Measurements from ENCODE around the gene RHBDF2. TPM values are rescaled to one million over a fixed set of nuclear protein-coding genes. Genes with fewer than 3 reads are reported as not detected.
"Not testable (repeated sequence)": the region's sequence is repeated elsewhere in the genome, so short reads cannot be mapped to it uniquely, and the experiment has no call there.

Gene RHBDF2
- total RNA-seq, 1 donor from 2014 or later = 11.8 TPM

DNA sequence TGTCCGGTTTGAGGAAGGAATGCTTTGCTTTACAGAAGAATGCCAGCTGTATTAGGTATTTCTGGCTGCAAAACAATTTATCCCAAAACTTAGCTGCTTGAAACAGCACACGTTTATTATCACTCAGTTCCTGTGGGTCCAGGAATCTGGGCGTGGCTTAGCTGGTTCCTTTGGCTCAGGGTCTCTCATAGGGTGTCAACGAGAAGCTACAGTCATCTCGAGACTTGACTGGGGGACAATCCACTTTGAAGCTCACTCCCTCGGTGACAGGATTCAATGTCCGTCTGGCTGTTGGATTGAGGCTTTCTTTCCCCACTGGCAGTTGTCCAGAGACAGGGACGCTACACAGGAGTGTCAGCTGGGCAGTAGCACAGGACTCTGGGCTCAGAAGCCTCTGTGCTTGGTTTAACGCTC is 9.6 kb upstream of the RHBDF2 start:
- Mint-ChIP-seq H3K4me3 (ENCODE audit: low read depth) (no peak overlapping the region), H3K27me3 (peaks cover 41% of the 10 kb centered on the region), H3K4me1 (ENCODE audit: low read depth) (no peaks in the 10 kb centered on the region), H3K27ac (no peak overlapping the region), H3K9me3 (ENCODE audit: low read depth) (no peaks in the 10 kb centered on the region), H3K36me3 (ENCODE audit: insufficient read depth) (no peaks in the 10 kb centered on the region)
- no peak for TF ChIP-seq CTCF (IDR thresholded peaks at IDR 0.05; ENCODE audit: unreplicated experiment)
- DNase-seq (ENCODE audit: low spot score, unreplicated experiment) = no peak

- DNase-seq (ENCODE audit: low spot score, unreplicated experiment); H3K9me3 Mint-ChIP-seq (ENCODE audit: low read depth); H3K4me1 Mint-ChIP-seq (ENCODE audit: low read depth); H3K4me3 Mint-ChIP-seq (ENCODE audit: low read depth); H3K36me3 Mint-ChIP-seq (ENCODE audit: insufficient read depth): not testable (repeated sequence)
- Mint-ChIP-seq H3K27ac (peak overlapping the region; percentile 0), H3K27me3 (peaks cover 38% of the 10 kb centered on the region)
These were observed 7.3 kb upstream of the RHBDF2 start for GRCh38 chr17:76508472-76509063.

GRCh38 chr17:76506408-76507345 is 5.5 kb upstream of the RHBDF2 start:
- DNase-seq (ENCODE audit: low spot score, unreplicated experiment) = peak; percentile 85
- TF ChIP-seq CTCF (IDR thresholded peaks at IDR 0.05; ENCODE audit: unreplicated experiment) = peak; percentile 95
- Mint-ChIP-seq H3K36me3 (ENCODE audit: insufficient read depth) (no peaks in the 10 kb centered on the region), H3K9me3 (ENCODE audit: low read depth) (no peaks in the 10 kb centered on the region), H3K4me3 (ENCODE audit: low read depth) (no peak overlapping the region), H3K27ac (no peak overlapping the region), H3K4me1 (ENCODE audit: low read depth) (peaks cover 4% of the 10 kb centered on the region), H3K27me3 (peaks cover 26% of the 10 kb centered on the region)

- no peak for DNase-seq (ENCODE audit: low spot score, unreplicated experiment)
These were observed 2.9 kb upstream of the RHBDF2 start for GRCh38 chr17:76504117-76504516.

GRCh38 chr17:76502341-76503211 is 1.4 kb upstream of the RHBDF2 start:
- H3K27me3 Mint-ChIP-seq = peaks cover 30% of the 10 kb centered on the region
- no peak for TF ChIP-seq CTCF (IDR thresholded peaks at IDR 0.05; ENCODE audit: unreplicated experiment)
- H3K27ac Mint-ChIP-seq = no peak overlapping the region
- no peak for DNase-seq (ENCODE audit: low spot score, unreplicated experiment)
- H3K4me3 Mint-ChIP-seq (ENCODE audit: low read depth) = no peak overlapping the region
- H3K9me3 Mint-ChIP-seq (ENCODE audit: low read depth) = no peaks in the 10 kb centered on the region
- no peaks in the 10 kb centered on the region for H3K36me3 Mint-ChIP-seq (ENCODE audit: insufficient read depth)
- H3K4me1 Mint-ChIP-seq (ENCODE audit: low read depth) = peaks cover 23% of the 10 kb centered on the region

More at GRCh38 chr17:76504117-76504516, 2.9 kb upstream of the RHBDF2 start:
- H3K4me1 Mint-ChIP-seq (ENCODE audit: low read depth) = peaks cover 13% of the 10 kb centered on the region
- H3K4me3 Mint-ChIP-seq (ENCODE audit: low read depth) = no peak overlapping the region
- H3K9me3 Mint-ChIP-seq (ENCODE audit: low read depth) = no peaks in the 10 kb centered on the region
- H3K27me3 Mint-ChIP-seq = peaks cover 34% of the 10 kb centered on the region
- no peak for TF ChIP-seq CTCF (IDR thresholded peaks at IDR 0.05; ENCODE audit: unreplicated experiment)
- no peak overlapping the region for H3K27ac Mint-ChIP-seq
- no peaks in the 10 kb centered on the region for H3K36me3 Mint-ChIP-seq (ENCODE audit: insufficient read depth)
